Spinal cord (tissue), 10 donors: ENCODE data around the gene GRID2. TPM values are rescaled to one million over a fixed set of nuclear protein-coding genes. Genes with fewer than 3 reads are reported as not detected.
A peak's percentile ranks its signal among the peaks of the same experiment; 100 is the strongest.

Experiments
- DNase-seq, 6 donors: peaks; one replicate each; pipeline versions ENCODE4 v3.0.0 to v3.0.0-alpha.2; 2013 to 2015; ENCODE audit warnings: low spot score in 6 of 6, low read depth in 4 of 6
- H3K27ac ChIP-seq: one replicate; pipeline ENCODE4 v1.5.1; 2013; ENCODE audit warnings: low read depth, low read length, control low read depth
- H3K27me3 ChIP-seq: one replicate; pipeline ENCODE4 v1.6.1; 2013; ENCODE audit warnings: low read length; ENCODE audit not compliant: control insufficient read depth, insufficient read depth
- H3K36me3 ChIP-seq: one replicate; pipeline ENCODE4 v1.6.1; 2013; ENCODE audit warnings: low read length; ENCODE audit not compliant: control insufficient read depth, insufficient read depth
- H3K4me1 ChIP-seq: one replicate; pipeline ENCODE4 v1.6.1; 2013; ENCODE audit warnings: low read length; ENCODE audit not compliant: control insufficient read depth, insufficient read depth
- H3K4me3 ChIP-seq: one replicate; pipeline ENCODE4 v1.5.1; 2013; ENCODE audit warnings: low read depth, low read length, control low read depth
- H3K9me3 ChIP-seq: one replicate; pipeline ENCODE4 v1.6.1; 2013; ENCODE audit warnings: low read length; ENCODE audit not compliant: control insufficient read depth, insufficient read depth
- WGBS: methylation state at CpG from one replicate; pipeline ENCODE4 v1.1.5; 2013; ENCODE audit warnings: missing lambda C conversion rate; ENCODE audit not compliant: insufficient coverage; 5-methylcytosine and 5-hydroxymethylcytosine counted together
- polyA plus RNA-seq, 2 donors: library from polyadenylated mRNA; unstranded; fragments of 120-200 nt; gene quantifications; one replicate each; pipeline ENCODE4 v1.2.1, GENCODE V29; 2013; ENCODE audit not compliant: insufficient read length in 2 of 2
- total RNA-seq, 2 donors: library from RNA; depleted of rRNA in 1 of 2; stranded (reverse); fragments of 120-200 nt in 1 of 2; fragments of >200 nt in 1 of 2; gene quantifications; one replicate each; pipeline versions ENCODE4 v1.2.3 to v1.2.4, GENCODE V29; 2013 to 2014
- donor health status: healthy.

GRID2 gene
- total and polyA plus RNA-seq, 4 donors: 17.8 to 40.8 (median 23.4) TPM

DNA sequence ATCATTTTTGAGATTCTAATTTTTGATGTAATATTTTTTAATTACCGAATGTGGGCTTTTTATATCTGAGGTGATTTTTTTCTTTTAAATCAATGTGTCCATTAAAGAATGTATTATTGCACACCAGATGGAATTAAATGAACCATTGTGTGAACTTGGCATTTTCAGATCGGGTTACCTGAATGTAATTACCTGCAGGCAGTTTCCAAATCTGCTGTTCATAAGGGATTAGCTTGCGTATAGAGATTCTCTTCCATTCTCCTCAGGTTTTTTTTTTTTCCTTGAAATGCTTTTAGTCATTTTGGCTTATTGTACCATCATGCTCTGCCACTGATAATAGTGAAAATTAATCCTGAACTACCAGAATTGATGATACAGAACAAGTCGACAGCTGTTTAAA, 1013.3 kb downstream of the GRID2 start:
- no peaks in the 10 kb centered on the region for H3K4me1 ChIP-seq
- H3K36me3 ChIP-seq: no peaks in the 10 kb centered on the region
- peak in 1 of 6 donors; percentile 62 for DNase-seq
- no peaks in the 10 kb centered on the region for H3K27me3 ChIP-seq
- H3K4me3 ChIP-seq: no peak overlapping the region
- H3K9me3 ChIP-seq: no peaks in the 10 kb centered on the region
- no peak overlapping the region for H3K27ac ChIP-seq
- 80% methylated on average over 1 of the region's 4 CpGs for WGBS

DNA sequence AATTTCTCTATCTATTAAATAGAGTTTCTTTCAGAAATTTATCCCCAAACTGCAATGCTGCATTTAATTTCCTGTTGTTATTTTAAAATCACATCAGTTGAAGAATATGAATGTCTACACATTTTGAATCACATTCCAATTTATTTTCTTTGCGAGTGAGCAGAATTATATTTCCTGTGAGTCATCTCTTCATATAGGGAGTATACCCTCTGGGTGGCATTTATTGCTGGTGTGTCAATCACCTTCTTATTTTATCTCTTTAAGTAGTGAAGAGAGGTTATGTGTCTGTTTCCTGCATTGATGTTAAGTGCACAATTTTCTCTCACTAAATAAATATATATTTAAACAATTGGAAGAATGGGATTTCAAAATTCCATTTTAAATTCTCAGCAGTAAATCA, 1013.8 kb downstream of the GRID2 start:
- no CpG with 5 or more reads among the region's 1 CpG for WGBS
- H3K9me3 ChIP-seq: no peaks in the 10 kb centered on the region

DNA sequence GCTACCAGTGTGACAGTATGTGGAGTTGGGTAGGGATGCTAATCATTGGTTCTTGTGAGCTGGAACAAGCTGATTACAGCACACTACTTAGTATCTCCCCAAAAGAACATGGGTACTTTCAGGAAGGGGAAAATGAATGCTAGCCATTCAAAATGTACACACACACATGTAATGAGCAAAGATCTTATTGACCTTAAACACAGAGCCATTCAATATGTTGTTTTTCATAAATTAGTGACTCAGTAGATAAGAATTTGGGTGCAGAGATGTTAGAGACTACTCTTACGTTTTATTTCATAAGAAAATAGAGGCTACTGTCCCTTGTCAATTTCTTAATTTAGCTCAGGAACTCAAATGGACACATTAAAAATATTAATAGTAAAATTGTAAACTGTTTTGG, 1015.3 kb downstream of the GRID2 start:
- WGBS: no CpG with 5 or more reads among the region's 1 CpG

More for the DNA sequence above, 1013.8 kb downstream of the GRID2 start:
- no peak for DNase-seq
- Histone ChIP-seq H3K4me3 (no peak overlapping the region), H3K27ac (no peak overlapping the region), H3K36me3 (no peaks in the 10 kb centered on the region), H3K27me3 (no peaks in the 10 kb centered on the region), H3K4me1 (no peaks in the 10 kb centered on the region)

DNA sequence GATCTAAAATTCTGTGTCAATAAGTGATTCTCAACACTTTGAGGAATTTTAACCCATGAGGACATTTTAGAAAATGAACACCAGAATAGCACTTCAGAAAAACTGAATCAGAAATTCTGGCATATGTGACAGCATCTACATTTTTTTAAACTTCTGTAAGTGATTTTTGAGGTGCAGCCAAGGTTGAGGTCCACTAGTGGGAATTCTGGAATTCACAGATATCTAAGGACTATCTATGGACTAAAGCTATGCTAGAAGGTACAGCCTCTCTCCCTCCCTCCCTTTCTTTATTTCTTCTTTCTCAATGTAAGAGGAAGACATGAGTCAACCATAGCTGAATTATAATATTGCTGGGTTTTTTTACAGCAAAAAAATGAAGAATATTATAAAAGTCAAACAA, 1016.6 kb downstream of the GRID2 start:
- Histone ChIP-seq H3K4me1 (no peaks in the 10 kb centered on the region), H3K36me3 (no peaks in the 10 kb centered on the region), H3K27me3 (no peaks in the 10 kb centered on the region), H3K27ac (no peak overlapping the region), H3K4me3 (no peak overlapping the region), H3K9me3 (no peaks in the 10 kb centered on the region)
- DNase-seq: no peak

More for the DNA sequence above, 1015.3 kb downstream of the GRID2 start:
- Histone ChIP-seq H3K36me3 (no peaks in the 10 kb centered on the region), H3K4me3 (no peak overlapping the region), H3K27me3 (no peaks in the 10 kb centered on the region), H3K4me1 (no peaks in the 10 kb centered on the region), H3K27ac (no peak overlapping the region), H3K9me3 (no peaks in the 10 kb centered on the region)
- DNase-seq: no peak

DNA sequence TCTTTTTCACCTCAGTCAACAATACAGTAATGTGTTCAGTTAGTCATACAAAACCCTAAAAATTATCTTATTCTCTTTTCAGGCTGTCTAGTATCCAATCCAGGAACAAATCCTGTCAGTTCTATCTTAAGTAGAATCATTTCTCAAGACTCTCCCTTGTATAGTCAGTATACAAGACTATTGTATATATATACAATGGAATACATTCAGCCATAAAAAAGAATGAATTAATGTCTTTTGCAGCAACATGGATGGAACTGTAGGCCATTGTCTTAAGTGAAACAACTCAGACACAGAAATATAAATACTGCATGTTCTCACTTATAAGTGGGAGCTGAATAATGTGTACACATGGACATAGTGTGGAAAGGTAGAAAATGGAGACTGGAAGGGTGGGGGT, 1023.6 kb downstream of the GRID2 start:
- Histone ChIP-seq H3K27me3 (no peaks in the 10 kb centered on the region), H3K9me3 (no peaks in the 10 kb centered on the region), H3K36me3 (no peaks in the 10 kb centered on the region), H3K4me3 (no peak overlapping the region), H3K4me1 (no peaks in the 10 kb centered on the region), H3K27ac (no peak overlapping the region)
- DNase-seq: no peak

DNA sequence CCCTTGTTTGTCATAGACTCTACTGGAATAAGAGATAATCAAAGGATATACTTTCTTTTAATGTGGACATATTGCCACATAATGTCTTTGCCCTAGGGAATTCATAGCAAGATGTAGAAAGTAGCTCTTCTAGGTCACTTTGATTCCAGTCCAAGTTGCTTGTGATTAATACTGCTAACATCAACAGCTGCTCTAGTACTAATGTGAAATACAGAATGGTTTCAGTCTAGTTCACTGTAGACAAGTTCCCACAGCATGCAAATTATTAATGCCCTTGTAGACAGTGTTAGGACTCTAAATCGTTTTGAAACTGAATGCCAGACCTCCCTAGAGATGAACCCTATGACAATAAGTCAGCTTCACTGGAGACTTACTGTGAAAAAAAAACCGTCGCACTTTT, 1030.2 kb downstream of the GRID2 start:
- Histone ChIP-seq H3K4me3 (no peak overlapping the region), H3K9me3 (no peaks in the 10 kb centered on the region), H3K36me3 (no peaks in the 10 kb centered on the region), H3K27me3 (no peaks in the 10 kb centered on the region), H3K4me1 (no peaks in the 10 kb centered on the region), H3K27ac (no peak overlapping the region)
- DNase-seq: peak in 2 of 6 donors; percentile 18 to 62
- 0% methylated on average over 1 of the region's 3 CpGs for WGBS

DNA sequence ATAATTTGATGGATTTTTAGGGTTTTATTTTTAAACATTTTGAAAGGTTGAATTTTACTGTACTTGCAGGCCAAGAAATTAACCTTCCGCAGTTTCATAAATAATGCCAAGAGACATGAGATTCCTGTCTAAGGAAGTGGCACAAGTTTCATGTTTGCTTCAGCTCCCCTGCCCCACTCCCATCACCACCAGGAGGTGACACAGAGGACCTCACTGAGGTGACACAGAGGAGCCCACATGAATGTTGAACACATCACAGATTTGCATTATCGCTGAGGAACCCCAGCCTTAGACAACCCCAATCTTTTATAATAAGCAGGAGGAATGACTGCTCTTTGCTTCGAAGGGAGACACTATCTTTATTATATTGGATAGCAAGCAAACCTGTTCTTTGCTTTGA, 1033.4 kb downstream of the GRID2 start:
- no peak for DNase-seq
- Histone ChIP-seq H3K4me1 (no peaks in the 10 kb centered on the region), H3K27ac (no peak overlapping the region), H3K36me3 (no peaks in the 10 kb centered on the region), H3K4me3 (no peak overlapping the region), H3K27me3 (no peaks in the 10 kb centered on the region), H3K9me3 (no peaks in the 10 kb centered on the region)
- WGBS: no CpG with 5 or more reads among the region's 3 CpGs

DNA sequence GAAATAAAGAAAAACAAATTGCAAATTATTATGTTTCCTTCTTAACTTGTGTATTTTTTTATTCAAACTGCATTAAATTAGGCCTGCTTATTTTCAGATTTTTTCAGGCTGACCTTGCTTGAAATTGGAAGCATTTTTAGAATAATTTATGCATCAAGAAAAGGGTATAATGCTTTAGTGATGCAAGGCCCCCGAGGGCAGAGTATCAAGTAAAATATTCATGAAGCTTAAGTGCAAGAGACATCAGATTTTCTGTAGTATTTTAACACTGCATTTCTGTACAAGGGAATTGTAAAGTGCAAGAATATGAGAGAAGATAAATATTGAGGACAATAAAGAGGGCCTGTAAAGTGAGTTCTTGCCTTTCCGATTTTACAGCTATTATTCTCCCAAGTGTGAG, 1039.0 kb downstream of the GRID2 start:
- peak in 1 of 6 donors; percentile 26 for DNase-seq
- Histone ChIP-seq H3K36me3 (no peaks in the 10 kb centered on the region), H3K27ac (no peak overlapping the region), H3K27me3 (no peaks in the 10 kb centered on the region), H3K4me1 (no peaks in the 10 kb centered on the region), H3K9me3 (peaks cover 2% of the 10 kb centered on the region), H3K4me3 (no peak overlapping the region)
- WGBS: no CpG with 5 or more reads among the region's 2 CpGs

DNA sequence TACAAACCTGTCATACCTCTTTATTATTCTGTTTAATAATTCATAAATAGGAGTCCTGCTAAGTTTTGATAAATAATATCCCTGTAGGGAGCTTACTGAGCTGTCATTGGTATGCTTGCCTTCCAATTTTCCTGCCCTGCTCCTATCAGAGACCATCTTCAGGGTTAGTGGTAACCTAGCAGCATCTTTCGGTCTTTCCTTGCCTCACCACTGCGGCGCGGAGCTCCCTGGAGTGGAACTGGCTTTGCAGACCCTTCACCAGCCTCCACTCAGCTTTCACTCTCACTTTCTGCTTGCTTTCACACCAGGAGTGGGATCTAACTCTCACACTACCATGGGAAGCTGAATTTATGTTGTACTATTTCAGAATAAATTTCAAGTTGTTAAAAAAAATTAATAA, 1043.1 kb downstream of the GRID2 start:
- no peaks in the 10 kb centered on the region for H3K27me3 ChIP-seq
- H3K4me3 ChIP-seq: no peak overlapping the region
- H3K9me3 ChIP-seq: peaks cover 2% of the 10 kb centered on the region
- no peak for DNase-seq
- no peaks in the 10 kb centered on the region for H3K36me3 ChIP-seq
- no peaks in the 10 kb centered on the region for H3K4me1 ChIP-seq
- no peak overlapping the region for H3K27ac ChIP-seq
- 83% methylated on average over 1 of the region's 4 CpGs for WGBS

DNA sequence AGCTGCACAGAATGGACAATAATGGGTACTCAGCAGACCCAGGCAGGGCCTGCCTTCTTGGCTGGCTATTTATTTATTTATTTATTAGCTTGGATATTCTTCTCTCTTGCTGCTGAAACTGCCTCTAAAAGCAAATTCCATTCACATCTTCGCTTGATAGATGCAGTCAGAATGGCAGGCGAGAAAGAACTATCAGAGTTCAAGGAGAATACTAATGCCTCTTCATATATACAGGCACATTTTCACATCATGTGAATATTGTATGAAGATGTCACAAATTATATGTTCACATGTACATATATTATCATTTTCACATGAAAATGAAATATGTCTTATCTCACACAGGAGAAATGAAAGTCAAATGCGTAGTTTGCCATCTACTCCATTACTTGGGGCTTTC, 1045.1 kb downstream of the GRID2 start:
- Histone ChIP-seq H3K9me3 (peaks cover 2% of the 10 kb centered on the region), H3K4me1 (no peaks in the 10 kb centered on the region), H3K27me3 (no peaks in the 10 kb centered on the region), H3K4me3 (no peak overlapping the region), H3K27ac (no peak overlapping the region), H3K36me3 (no peaks in the 10 kb centered on the region)
- DNase-seq: peak in 1 of 6 donors; percentile 52
- 100% methylated on average over 1 of the region's 3 CpGs for WGBS
